Measurements from ENCODE around the gene MAST4.

The MAST4 gene

GRCh38 chr5:66874004-66874403 lies 277.8 kb downstream of the MAST4 start (continued):
- no peak for TF ChIP-seq ZNF248 (tag by site-specific recombination; IDR thresholded peaks at IDR 0.05)
- no peak for TF ChIP-seq GLIS2 (tag by site-specific recombination; IDR thresholded peaks at IDR 0.05)
- TF ChIP-seq TRIM28 (IDR thresholded peaks at IDR 0.05; ENCODE audit: borderline replicate concordance, low read length), result no peak

GRCh38 chr5:66875315-66875714 lies 279.1 kb downstream of the MAST4 start:
- Histone ChIP-seq H3K4me1 (ENCODE audit: control insufficient read depth, insufficient read depth, low read length) (peaks cover 6% of the 10 kb centered on the region), H3K4me3 (ENCODE audit: low read depth, low read length) (no peak overlapping the region), H3K9me3 (ENCODE audit: control insufficient read depth, insufficient read depth, low read depth, low read length) (no peaks in the 10 kb centered on the region), H3K36me3 (ENCODE audit: control insufficient read depth in 2 of 2, insufficient read depth in 1 of 2, low read length in 2 of 2) (no peaks in the 10 kb centered on the region), H3K27ac (ENCODE audit: extremely low read depth, low read depth, low read length) (no peak overlapping the region)
- CTCF ChIA-PET, result interaction anchor here (0.7 kb wide), 1 partner anchor 77 kb away, joined by 3 read pairs; no protein-coding TSS in a partner anchor
- TF ChIP-seq ZNF292 (tag by site-specific recombination; IDR thresholded peaks at IDR 0.05; ENCODE audit: borderline replicate concordance, low read depth) (no peak), ZNF394 (tag by site-specific recombination; IDR thresholded peaks at IDR 0.05; ENCODE audit: borderline replicate concordance) (no peak), ELK4 (IDR thresholded peaks at IDR 0.05; ENCODE audit: borderline replicate concordance, low read depth, low read length) (no peak), ZNF664 (tag by site-specific recombination; IDR thresholded peaks at IDR 0.05) (peak; percentile 51; the same call in 1 of the 2 replicates), HIC1 (tag by site-specific recombination; IDR thresholded peaks at IDR 0.05) (no peak), PRDM6 (tag by site-specific recombination; IDR thresholded peaks at IDR 0.05) (peak; percentile 20; the same call in 1 of the 2 replicates), ZNF670 (tag by site-specific recombination; IDR thresholded peaks at IDR 0.05; ENCODE audit: low read depth) (no peak), GLI4 (tag by site-specific recombination; IDR thresholded peaks at IDR 0.05) (no peak), PRDM2 (tag by site-specific recombination; IDR thresholded peaks at IDR 0.05; ENCODE audit: borderline replicate concordance) (no peak), ZNF16 (tag by site-specific recombination; IDR thresholded peaks at IDR 0.05; ENCODE audit: low read depth) (no peak), MEIS1 (CRISPR knock-in tag; IDR thresholded peaks at IDR 0.05; ENCODE audit: borderline replicate concordance) (no peak), ZSCAN16 (tag by site-specific recombination; IDR thresholded peaks at IDR 0.05) (no peak)
- POLR2A ChIA-PET, result no interaction called here
